Epithelial cell of esophagus (primary cell): ENCODE results near the gene RENBP.

ENCODE experiments used
- DNase-seq: peaks from one replicate; pipeline ENCODE4 v3.0.0; 2010; ENCODE audit warnings: low read depth
- H3K4me3 ChIP-seq: 2 replicates; pipeline ENCODE4 v1.5.1; 2011; ENCODE audit warnings: mild to moderate bottlenecking, low read length, control low read depth
- CTCF ChIP-seq: IDR thresholded peaks from 2 replicates; pipeline ENCODE4 v1.5.1; 2011; ENCODE audit warnings: low read depth, mild to moderate bottlenecking, low read length, control low read depth, inconsistent platforms; ENCODE audit not compliant: insufficient read depth; ENCODE audit errors: missing control alignments

RENBP gene

DNA sequence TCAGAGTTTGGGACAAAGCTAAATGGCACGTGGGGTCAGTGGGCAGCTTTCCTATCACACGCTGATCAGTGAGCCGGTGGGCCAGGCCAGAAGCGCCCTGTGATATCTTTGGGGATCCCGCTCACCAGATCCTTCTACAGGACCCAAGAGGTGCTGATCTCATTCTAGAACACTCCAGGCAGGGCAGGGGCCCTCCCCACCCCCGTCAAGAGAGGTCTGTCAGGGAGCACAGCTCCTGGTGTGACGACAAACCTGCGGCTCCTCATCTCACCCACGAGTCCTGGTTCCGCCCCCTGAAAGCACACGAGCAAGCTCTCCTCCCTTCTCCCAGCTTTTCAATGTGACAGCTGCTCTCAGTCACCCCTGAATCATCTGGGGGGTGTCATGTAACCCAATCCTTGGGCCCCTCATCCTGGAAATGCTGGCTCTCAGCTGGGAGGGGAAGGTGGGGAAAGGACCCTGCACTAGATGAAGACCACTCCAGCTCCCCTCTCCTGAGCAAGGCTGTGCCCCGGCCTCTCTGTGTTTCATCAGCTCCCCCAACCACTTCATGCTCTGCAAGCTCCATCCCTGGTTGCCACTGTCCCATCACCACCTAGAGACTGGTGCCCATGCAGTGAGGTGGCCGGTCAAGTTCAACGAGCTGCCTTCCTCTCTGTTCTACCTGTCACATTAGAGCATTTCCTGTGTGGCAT is 22.5 kb upstream of the RENBP start:
- DNase-seq: peak; percentile 30
- no peak for TF ChIP-seq CTCF
- no peak overlapping the region for H3K4me3 ChIP-seq

GRCh38 chrX:153966283-153966688 is 21.8 kb upstream of the RENBP start:
- no peak overlapping the region for H3K4me3 ChIP-seq
- no peak for TF ChIP-seq CTCF
- no peak for DNase-seq

- TF ChIP-seq CTCF: no peak
- H3K4me3 ChIP-seq: no peak overlapping the region
- DNase-seq: no peak
Measured at GRCh38 chrX:153965406-153965805, 21.0 kb upstream of the RENBP start.

DNA sequence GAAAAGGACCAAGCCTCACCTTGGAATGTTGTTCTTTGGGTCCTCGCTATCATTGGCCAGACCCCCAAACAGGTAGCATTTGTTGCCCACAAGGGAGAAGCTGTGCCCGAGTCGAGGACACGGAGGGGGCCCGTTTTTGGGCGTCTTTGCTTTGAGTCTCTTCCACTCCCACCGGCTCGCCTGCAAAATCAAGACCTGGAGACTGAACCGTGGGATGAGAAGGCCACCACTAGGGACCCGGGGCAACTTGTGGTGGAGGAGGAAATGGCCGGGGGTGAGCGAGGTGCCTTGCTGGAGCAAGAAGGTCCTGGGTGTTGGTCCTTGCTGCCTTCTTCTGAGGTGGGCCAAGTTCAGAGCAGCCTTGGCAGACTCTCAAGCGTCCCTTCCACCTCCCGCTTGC is 19.7 kb upstream of the RENBP start:
- no peak for DNase-seq
- no peak overlapping the region for H3K4me3 ChIP-seq
- no peak for TF ChIP-seq CTCF

- H3K4me3 ChIP-seq: no peak overlapping the region
- no peak for TF ChIP-seq CTCF
- no peak for DNase-seq
Measured at GRCh38 chrX:153963546-153963945, 19.1 kb upstream of the RENBP start.

GRCh38 chrX:153961292-153961691 is 16.8 kb upstream of the RENBP start:
- H3K4me3 ChIP-seq: no peak overlapping the region
- TF ChIP-seq CTCF: no peak
- DNase-seq: no peak

DNA sequence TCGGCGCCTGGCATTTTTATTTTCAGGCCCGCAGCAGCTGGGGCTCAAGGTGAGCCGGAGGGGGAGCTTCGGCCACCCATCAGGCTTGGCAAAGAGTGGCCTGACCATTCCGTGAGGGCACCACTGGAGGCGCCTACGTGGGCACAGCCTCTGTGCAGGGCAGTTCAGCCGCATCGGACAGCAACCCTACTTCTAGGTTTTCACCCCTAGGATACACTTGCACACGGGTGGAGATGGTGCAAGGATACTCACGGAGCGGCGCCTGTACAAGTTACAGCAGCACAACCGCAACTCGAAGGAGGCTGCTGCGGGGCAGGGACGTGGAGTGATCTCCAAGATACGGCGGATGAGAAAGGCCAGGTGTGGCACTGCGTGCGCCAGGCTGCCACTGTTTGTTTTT is 16.3 kb upstream of the RENBP start:
- H3K4me3 ChIP-seq: no peak overlapping the region
- no peak for DNase-seq
- no peak for TF ChIP-seq CTCF
